Ascending aorta (tissue), 2 donors: ENCODE data around the gene SEC24D. TPM values are rescaled to one million over a fixed set of nuclear protein-coding genes. Genes with fewer than 3 reads are reported as not detected.

Experiments
- DNase-seq, 2 donors: peaks; one replicate each; pipeline ENCODE4 v3.0.0-alpha.2; 2019; ENCODE audit warnings: low spot score in 2 of 2
- H3K27ac ChIP-seq, 2 donors: fragments of 200-600 bp; sonication (generic); one replicate each; pipeline ENCODE4 v1.5.1; 2016 to 2017; ENCODE audit warnings: mild to moderate bottlenecking in 1 of 2
- H3K27me3 ChIP-seq: fragments of 200-600 bp; sonication (generic); one replicate; pipeline ENCODE4 v1.5.1; 2017
- H3K36me3 ChIP-seq, 2 donors: fragments of 200-600 bp; sonication (generic); one replicate each; pipeline ENCODE4 v1.5.1; 2016
- H3K4me1 ChIP-seq, 2 donors: fragments of 200-600 bp; sonication (generic); one replicate each; pipeline ENCODE4 v1.5.1; 2016 to 2017; ENCODE audit warnings: mild to moderate bottlenecking in 1 of 2
- H3K4me3 ChIP-seq, 2 donors: fragments of 200-600 bp; sonication (generic); one replicate each; pipeline ENCODE4 v1.5.1; 2016 to 2017; ENCODE audit warnings: mild to moderate bottlenecking in 1 of 2
- H3K9me3 ChIP-seq, 2 donors: fragments of 200-600 bp; sonication (generic); one replicate each; pipeline ENCODE4 v1.5.1; 2016
- intact Hi-C: fragments of 100-400 bp; cut with DNase I; formaldehyde crosslinking; loops from one replicate; pipeline ENCODE4 v1.15.1; 2023
- total RNA-seq: library from RNA; depleted of rRNA; stranded (reverse); fragments of >200 nt; gene quantifications from one replicate; pipeline ENCODE4 v1.1.0, GENCODE V29; 2016
- TF ChIP-seq, protein P1 (sequence below), 3 experiments: fragments of 200-600 bp in 2 of 3; fragments of 450-650 bp in 1 of 3; sonication (generic) in 2 of 3; IDR thresholded peaks; one replicate each; pipeline ENCODE4 v1.5.1; 2016 to 2019; ENCODE audit warnings: antibody characterized with exemption in 3 of 3, mild to moderate bottlenecking in 1 of 3, moderate library complexity in 1 of 3

SEC24D gene
- total RNA-seq, 1 donor from 2014 or later: 108 TPM

DNA sequence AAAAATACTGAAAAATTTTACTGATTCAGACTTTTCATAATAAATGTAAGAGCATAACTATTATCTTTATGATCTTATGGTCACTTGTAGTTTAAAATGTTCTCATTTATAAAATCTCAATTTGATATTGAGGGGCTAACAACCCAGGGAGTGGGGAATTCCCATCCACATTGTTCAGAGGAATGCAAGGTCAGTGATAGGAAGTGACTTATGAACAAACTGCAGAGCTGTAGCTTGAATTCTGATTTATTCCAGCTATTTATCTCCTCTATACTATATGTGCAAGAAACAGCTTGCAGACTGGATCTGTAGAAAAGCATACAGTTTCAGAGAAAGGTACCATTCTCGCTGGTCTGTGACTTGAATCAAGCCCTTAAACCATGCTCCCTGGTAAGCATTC, 61.6 kb downstream of the SEC24D start:
- no peak for DNase-seq
- Histone ChIP-seq H3K4me3 (no peak overlapping the region), H3K36me3 (no peaks in the 10 kb centered on the region), H3K4me1 (peaks cover 7 to 43% of the 10 kb centered on the region in 2 donors), H3K27ac (peak overlapping the region in 1 of 2 donors; percentile 55), H3K9me3 (no peaks in the 10 kb centered on the region), H3K27me3 (no peaks in the 10 kb centered on the region)
- intact Hi-C loops: loop anchor here (2.0 to 5.0 kb wide), 2 partner anchors 63 to 114 kb away; partner anchors contain the start of genes SEC24D and SYNPO2
- TF ChIP-seq, protein P1, sequence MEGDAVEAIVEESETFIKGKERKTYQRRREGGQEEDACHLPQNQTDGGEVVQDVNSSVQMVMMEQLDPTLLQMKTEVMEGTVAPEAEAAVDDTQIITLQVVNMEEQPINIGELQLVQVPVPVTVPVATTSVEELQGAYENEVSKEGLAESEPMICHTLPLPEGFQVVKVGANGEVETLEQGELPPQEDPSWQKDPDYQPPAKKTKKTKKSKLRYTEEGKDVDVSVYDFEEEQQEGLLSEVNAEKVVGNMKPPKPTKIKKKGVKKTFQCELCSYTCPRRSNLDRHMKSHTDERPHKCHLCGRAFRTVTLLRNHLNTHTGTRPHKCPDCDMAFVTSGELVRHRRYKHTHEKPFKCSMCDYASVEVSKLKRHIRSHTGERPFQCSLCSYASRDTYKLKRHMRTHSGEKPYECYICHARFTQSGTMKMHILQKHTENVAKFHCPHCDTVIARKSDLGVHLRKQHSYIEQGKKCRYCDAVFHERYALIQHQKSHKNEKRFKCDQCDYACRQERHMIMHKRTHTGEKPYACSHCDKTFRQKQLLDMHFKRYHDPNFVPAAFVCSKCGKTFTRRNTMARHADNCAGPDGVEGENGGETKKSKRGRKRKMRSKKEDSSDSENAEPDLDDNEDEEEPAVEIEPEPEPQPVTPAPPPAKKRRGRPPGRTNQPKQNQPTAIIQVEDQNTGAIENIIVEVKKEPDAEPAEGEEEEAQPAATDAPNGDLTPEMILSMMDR (IDR thresholded peaks at IDR 0.05): no peak

DNA sequence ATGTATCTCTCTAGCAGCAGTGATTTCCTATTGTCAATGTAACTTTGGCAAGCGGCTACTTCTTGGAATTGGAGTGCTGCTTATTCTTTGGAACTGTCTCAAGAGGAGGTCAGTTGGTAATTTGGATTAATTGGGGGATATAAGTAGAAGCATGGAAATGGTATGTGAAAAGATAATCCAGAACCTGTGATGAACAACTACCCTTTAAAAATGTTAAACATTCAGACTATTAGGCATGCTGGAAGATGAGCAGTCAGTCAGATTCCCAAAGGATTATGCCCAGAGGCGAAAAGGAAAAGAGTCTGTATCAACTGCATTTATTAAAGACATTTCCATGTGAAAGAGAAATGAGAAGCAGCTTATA, 62.5 kb downstream of the SEC24D start:
- peaks cover 7 to 46% of the 10 kb centered on the region in 2 donors for H3K4me1 ChIP-seq
- H3K27me3 ChIP-seq: no peaks in the 10 kb centered on the region
- no peaks in the 10 kb centered on the region for H3K9me3 ChIP-seq
- no peak overlapping the region for H3K4me3 ChIP-seq
- TF ChIP-seq, protein P1 (IDR thresholded peaks at IDR 0.05): no peak
- intact Hi-C loops: loop anchor here (5.0 kb wide), 1 partner anchor 64 kb away; the partner anchor contains the start of gene SEC24D
- H3K27ac ChIP-seq: peak overlapping the region; percentile 54 to 62
- no peaks in the 10 kb centered on the region for H3K36me3 ChIP-seq
- no peak for DNase-seq

DNA sequence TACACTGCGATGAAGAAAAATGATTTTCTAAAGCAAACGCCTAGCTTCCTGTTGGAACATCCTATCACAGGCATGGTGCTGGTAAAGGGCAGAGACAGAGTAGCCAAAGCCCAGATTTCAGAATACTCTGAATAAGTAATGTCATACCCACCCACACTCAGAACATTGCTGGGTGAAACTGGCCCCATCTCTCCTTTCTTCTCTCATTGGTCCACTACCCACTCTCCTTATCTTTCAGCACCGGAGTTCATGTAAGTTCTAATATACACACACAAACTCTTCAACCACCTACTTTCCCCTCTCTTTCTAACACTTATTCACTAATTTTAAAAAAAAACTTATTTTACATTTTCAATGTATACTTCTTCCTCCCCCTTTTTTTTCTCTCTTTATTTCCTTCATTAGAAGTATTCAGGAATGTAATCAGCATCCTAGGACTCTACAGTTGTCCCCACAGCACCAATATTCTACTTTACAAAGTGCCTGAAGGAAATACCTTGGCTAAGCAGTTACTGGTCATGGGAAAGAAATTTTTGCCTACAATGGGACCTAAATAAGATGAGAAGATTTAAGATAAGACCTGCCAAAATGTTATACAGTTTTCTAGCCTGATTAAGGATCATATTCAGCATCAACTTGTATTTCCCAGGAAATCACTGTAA, 63.0 kb downstream of the SEC24D start:
- Histone ChIP-seq H3K4me1 (peaks cover 7 to 46% of the 10 kb centered on the region in 2 donors), H3K4me3 (peak overlapping the region; percentile 27)
- intact Hi-C loops: loop anchor here (1.0 to 5.0 kb wide), 2 partner anchors 64 to 196 kb away; partner anchors contain the start of gene SEC24D

DNA sequence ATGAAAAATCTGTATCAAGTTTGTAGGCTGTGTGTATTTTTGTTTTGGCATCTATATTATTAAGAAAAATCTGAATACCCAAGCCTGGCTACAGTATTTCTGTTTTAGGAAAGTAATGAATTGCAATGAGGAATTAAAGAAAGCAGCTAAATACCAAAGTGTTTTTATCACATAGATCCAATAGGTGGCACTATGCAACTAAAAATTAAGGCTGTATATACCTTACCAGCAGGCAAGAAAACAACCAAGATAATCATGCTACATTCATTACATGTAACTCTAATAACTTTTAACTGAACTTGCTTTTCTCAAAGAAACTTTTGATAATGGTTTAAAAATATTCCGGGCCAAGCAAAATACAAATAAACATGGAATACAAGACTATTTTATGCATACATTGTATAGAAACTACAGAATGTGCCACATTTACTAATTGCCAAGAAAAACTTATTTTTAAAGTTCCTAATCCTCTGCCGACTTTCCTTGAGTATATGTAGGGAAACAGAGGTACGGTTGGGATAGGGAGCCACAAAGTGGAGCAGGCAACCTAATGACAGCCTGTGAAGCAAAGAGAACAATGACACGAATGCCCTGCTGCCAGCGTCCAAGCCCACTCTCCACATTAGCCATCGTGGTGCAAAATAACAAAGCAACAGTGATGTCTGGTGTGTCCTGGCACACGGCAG, 63.7 kb downstream of the SEC24D start:
- Histone ChIP-seq H3K9me3 (no peaks in the 10 kb centered on the region), H3K27me3 (no peaks in the 10 kb centered on the region), H3K27ac (peak overlapping the region; percentile 62 to 76), H3K4me3 (peak overlapping the region; percentile 27), H3K4me1 (peaks cover 7 to 46% of the 10 kb centered on the region in 2 donors), H3K36me3 (peaks cover 2 to 8% of the 10 kb centered on the region in 2 donors)
- intact Hi-C loops: loop anchor here (1.0 to 5.0 kb wide), 2 partner anchors 65 to 197 kb away; partner anchors contain the start of gene SEC24D
- no peak for DNase-seq
- TF ChIP-seq, protein P1 (IDR thresholded peaks at IDR 0.05): peak; percentile 46 to 62 (median 61)

More for the DNA sequence above, 63.0 kb downstream of the SEC24D start:
- H3K27ac ChIP-seq: peak overlapping the region; percentile 54 to 62
- H3K9me3 ChIP-seq: no peaks in the 10 kb centered on the region
- no peaks in the 10 kb centered on the region for H3K27me3 ChIP-seq
- peaks cover 0 to 2% of the 10 kb centered on the region in 2 donors for H3K36me3 ChIP-seq
- TF ChIP-seq, protein P1 (IDR thresholded peaks at IDR 0.05): no peak
- no peak for DNase-seq

DNA sequence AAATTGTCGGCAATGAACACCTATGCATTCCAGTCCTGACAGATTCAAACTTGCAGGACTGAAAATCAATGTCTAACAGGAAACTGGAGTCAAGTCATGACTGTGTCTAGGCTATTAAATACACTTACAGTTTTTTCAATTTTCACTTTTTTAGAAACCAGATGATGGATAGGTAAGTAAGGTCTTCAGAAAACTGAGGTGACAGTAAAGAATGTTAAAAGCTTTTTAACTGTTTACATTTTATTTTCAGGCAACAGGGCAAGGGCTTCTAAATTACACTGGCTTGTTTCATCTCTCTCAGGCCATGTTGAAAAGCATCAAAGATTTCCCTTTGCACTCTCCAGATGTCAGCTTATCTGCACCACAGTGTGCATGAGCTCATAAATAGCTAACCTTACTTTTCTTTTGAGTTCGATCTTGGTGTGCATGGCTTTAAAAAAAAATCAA, 65.2 kb downstream of the SEC24D start:
- Histone ChIP-seq H3K9me3 (no peaks in the 10 kb centered on the region), H3K4me1 (peaks cover 7 to 47% of the 10 kb centered on the region in 2 donors), H3K27me3 (no peaks in the 10 kb centered on the region), H3K27ac (peak overlapping the region; percentile 59 to 76), H3K36me3 (peaks cover 12 to 20% of the 10 kb centered on the region in 2 donors), H3K4me3 (no peak overlapping the region)
- DNase-seq: no peak
- intact Hi-C loops: loop anchor here (5.0 kb wide), 1 partner anchor 67 kb away; the partner anchor contains the start of gene SEC24D
- TF ChIP-seq, protein P1 (IDR thresholded peaks at IDR 0.05): no peak
